T-cell (primary cell): Measurements from ENCODE around the gene NFIX. TPM values are rescaled to one million over a fixed set of nuclear protein-coding genes. Genes with fewer than 3 reads are reported as not detected.
A peak's percentile ranks its signal among the peaks of the same experiment; 100 is the strongest.

Experiments used
- ATAC-seq, 4 experiments: fragments of 200-7000 bp in 3 of 4; fragments of 150-1000 bp in 1 of 4; cut with Tn5 transposase; replicated peaks in 1 of 4; 1 replicate in 3 of 4; 2 replicates in 1 of 4; pipeline ENCODE4 v1.10.0; 2021; ENCODE audit warnings: moderate library complexity in 3 of 4, mild to moderate bottlenecking in 2 of 4, moderate number of reproducible peaks in 1 of 4
- CTCF ChIA-PET, 2 donors: fragments of 300-600 bp; sonication (Branson Sonifier 250); formaldehyde crosslinking; loops; one replicate each; lab custom pipeline; 2022; ENCODE audit warnings: antibody characterized with exemption in 2 of 2; lab: Charles Lee
- POLR2A ChIA-PET, 2 donors: fragments of 300-600 bp; sonication (Branson Sonifier 250); formaldehyde crosslinking; loops; one replicate each; lab custom pipeline; 2022; ENCODE audit warnings: antibody characterized with exemption in 2 of 2; lab: Charles Lee
- DNase-seq, 35 experiments: peaks; one replicate each; pipeline versions ENCODE4 v3.0.0 to v3.0.0-alpha.2; 2013 to 2023
- H3K27ac ChIP-seq: one replicate; pipeline ENCODE4 v1.5.1; 2013; ENCODE audit warnings: low read length
- H3K27me3 ChIP-seq, 2 experiments: replicated peaks in 1 of 2; 1 replicate in 1 of 2; 2 replicates in 1 of 2; pipeline versions ENCODE4 v1.6.1 to v1.7.0; 2013; ENCODE audit warnings: low read length in 1 of 2, mixed read lengths in 1 of 2; ENCODE audit not compliant: control insufficient read depth in 2 of 2, insufficient read depth in 2 of 2; ENCODE audit errors: extremely low read depth in 1 of 2
- H3K36me3 ChIP-seq, 2 donors: 1 replicate in 1 of 2; 2 replicates in 1 of 2; pipeline versions ENCODE4 v1.6.1 to v1.7.0; 2013; ENCODE audit warnings: low read length in 1 of 2; ENCODE audit not compliant: control insufficient read depth in 2 of 2, insufficient read depth in 1 of 2; ENCODE audit errors: extremely low read depth in 1 of 2
- H3K4me1 ChIP-seq, 2 experiments: 1 replicate in 1 of 2; 2 replicates in 1 of 2; pipeline versions ENCODE4 v1.6.1 to v1.7.0; 2013; ENCODE audit warnings: low read length in 2 of 2, mixed read lengths in 1 of 2; ENCODE audit not compliant: insufficient read depth in 2 of 2, control insufficient read depth in 1 of 2; ENCODE audit errors: extremely low read depth in 1 of 2
- H3K4me3 ChIP-seq, 2 donors: 1 replicate in 1 of 2; 2 replicates in 1 of 2; pipeline versions ENCODE4 v1.5.1 to v1.7.0; 2013; ENCODE audit warnings: mild to moderate bottlenecking in 2 of 2, low read length in 1 of 2, moderate library complexity in 1 of 2; ENCODE audit not compliant: control insufficient read depth in 1 of 2; ENCODE audit errors: extremely low read depth in 1 of 2
- H3K9me3 ChIP-seq: 2 replicates; pipeline ENCODE4 v1.7.0; 2013
- H3K27ac Mint-ChIP-seq, 2 donors: one replicate each; pipeline ENCODE4 v1.8.0; 2020 to 2021; ENCODE audit warnings: mild to moderate bottlenecking in 2 of 2, mixed read lengths in 2 of 2
- H3K27me3 Mint-ChIP-seq, 2 donors: one replicate each; pipeline ENCODE4 v1.8.0; 2021 to 2022; ENCODE audit warnings: mixed read lengths in 2 of 2
- H3K36me3 Mint-ChIP-seq: one replicate; pipeline ENCODE4 v1.8.0; 2021; ENCODE audit warnings: mixed read lengths
- H3K4me1 Mint-ChIP-seq, 3 donors: one replicate each; pipeline ENCODE4 v1.8.0; 2020 to 2022; ENCODE audit warnings: mixed read lengths in 3 of 3, mild to moderate bottlenecking in 1 of 3
- H3K4me3 Mint-ChIP-seq, 3 donors: one replicate each; pipeline ENCODE4 v1.8.0; 2020 to 2022; ENCODE audit warnings: mild to moderate bottlenecking in 3 of 3, mixed read lengths in 3 of 3, moderate library complexity in 3 of 3
- H3K9me3 Mint-ChIP-seq, 3 donors: one replicate each; pipeline ENCODE4 v1.8.0; 2020 to 2022; ENCODE audit warnings: mixed read lengths in 3 of 3
- WGBS: methylation state at CpG from one replicate; pipeline ENCODE4 v1.1.5; 2013; ENCODE audit warnings: missing lambda C conversion rate; ENCODE audit not compliant: insufficient coverage; 5-methylcytosine and 5-hydroxymethylcytosine counted together
- total RNA-seq, 35 experiments: library from RNA in 6 of 35; stranded (reverse) in 6 of 35; fragments of 120-200 nt in 1 of 35; gene quantifications; one replicate each; pipeline versions ENCODE4 v1.2.1 to v1.2.4 and lab custom pipeline; 2013 to 2026

NFIX gene
- total RNA-seq, 5 donors from 2014 or later (not counting 1 experiment from before 2014, with no cell fraction given), result 3.9 to 6.6 (median 6.3) TPM

DNA sequence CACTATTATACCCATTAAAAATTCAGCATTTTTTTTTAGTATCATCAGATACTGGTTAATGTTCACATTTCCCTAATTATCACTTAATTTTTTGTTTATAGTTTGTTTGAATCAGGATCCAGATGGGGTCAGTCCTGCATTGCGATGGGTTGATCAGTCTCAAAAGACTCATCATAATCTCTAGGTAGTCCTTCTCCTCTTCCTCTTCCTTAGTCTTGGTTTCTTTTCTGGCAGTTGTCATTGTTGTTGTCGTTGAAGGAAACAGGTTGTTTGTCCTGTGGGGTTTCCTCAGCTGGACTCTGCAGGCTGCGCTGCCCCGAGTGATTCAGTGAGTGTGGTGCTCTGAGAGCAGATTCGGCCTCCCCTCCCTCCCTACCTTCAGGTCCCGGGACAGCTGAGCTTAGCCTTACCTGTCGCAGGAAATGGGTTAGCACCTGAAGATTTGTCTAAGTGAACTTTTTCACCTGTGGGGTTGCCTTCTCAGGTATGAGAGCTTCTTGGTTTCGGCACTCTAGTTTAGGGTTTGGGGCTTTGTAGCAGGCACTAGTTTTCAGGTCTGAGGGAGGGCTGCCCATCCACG lies 34.1 kb downstream of the NFIX start:
- no peak overlapping the region for H3K4me3 ChIP-seq
- POLR2A ChIA-PET, result no interaction called here
- no peak overlapping the region for H3K27ac Mint-ChIP-seq

DNA sequence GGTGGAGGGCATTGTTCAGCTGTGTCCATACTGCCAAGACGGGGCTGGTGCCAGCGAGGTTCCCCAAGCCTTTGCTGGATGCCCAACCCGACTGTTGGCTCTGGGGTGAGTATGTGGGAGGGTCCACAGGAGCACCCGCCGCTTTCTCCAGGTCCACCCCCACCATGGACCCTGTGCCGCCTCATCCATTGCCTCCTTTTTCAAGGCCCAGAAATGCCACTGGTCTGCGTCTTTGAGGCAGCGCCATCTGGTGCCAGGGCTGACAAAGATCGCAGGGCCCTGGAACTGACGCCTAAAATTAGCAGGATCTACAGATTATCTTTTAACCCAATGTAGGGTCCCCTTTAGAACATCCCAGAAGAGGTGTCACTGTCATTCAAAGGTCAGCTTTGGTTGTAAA lies 34.6 kb downstream of the NFIX start:
- CTCF ChIA-PET, result no interaction called here
- H3K4me1 Mint-ChIP-seq, result peaks cover 2 to 6% (median 6%) of the 10 kb centered on the region in 3 donors
- no peaks in the 10 kb centered on the region for H3K9me3 ChIP-seq
- H3K27me3 Mint-ChIP-seq, result peaks cover 17 to 19% of the 10 kb centered on the region in 2 donors
- H3K36me3 ChIP-seq, result no peaks in the 10 kb centered on the region
- no peak overlapping the region for H3K4me3 Mint-ChIP-seq
- H3K9me3 Mint-ChIP-seq, result no peaks in the 10 kb centered on the region
- POLR2A ChIA-PET, result no interaction called here
- WGBS, result 81% methylated on average over 6 of the region's 10 CpGs
- ATAC-seq (no peak), DNase-seq (peak in 1 of 35 experiments; percentile 26)
- no peak overlapping the region for H3K4me3 ChIP-seq
- peaks cover 0 to 3% of the 10 kb centered on the region in 2 experiments for H3K4me1 ChIP-seq
- no peak overlapping the region for H3K27ac Mint-ChIP-seq
- H3K27me3 ChIP-seq, result peaks cover 0 to 52% of the 10 kb centered on the region in 2 experiments
- peaks cover 15% of the 10 kb centered on the region for H3K36me3 Mint-ChIP-seq
- no peak overlapping the region for H3K27ac ChIP-seq

More for the DNA sequence above, 34.1 kb downstream of the NFIX start:
- peaks cover 18% of the 10 kb centered on the region for H3K36me3 Mint-ChIP-seq
- Histone ChIP-seq H3K9me3 (no peaks in the 10 kb centered on the region), H3K36me3 (no peaks in the 10 kb centered on the region), H3K4me1 (peaks cover 0 to 8% of the 10 kb centered on the region in 2 experiments), H3K27ac (no peak overlapping the region), H3K27me3 (peaks cover 0 to 57% of the 10 kb centered on the region in 2 experiments)
- 93% methylated on average over 2 of the region's 9 CpGs for WGBS
- H3K27me3 Mint-ChIP-seq, result peaks cover 22 to 23% of the 10 kb centered on the region in 2 donors
- H3K9me3 Mint-ChIP-seq, result no peaks in the 10 kb centered on the region
- DNase-seq (no peak), ATAC-seq (no peak)
- no peak overlapping the region for H3K4me3 Mint-ChIP-seq
- CTCF ChIA-PET, result interaction anchor here in 1 of 2 donors (0.8 to 1.1 kb wide), 2 partner anchors 32 to 52 kb away, joined by 3 to 6 read pairs; no protein-coding TSS in a partner anchor
- peaks cover 7 to 10% (median 10%) of the 10 kb centered on the region in 3 donors for H3K4me1 Mint-ChIP-seq

DNA sequence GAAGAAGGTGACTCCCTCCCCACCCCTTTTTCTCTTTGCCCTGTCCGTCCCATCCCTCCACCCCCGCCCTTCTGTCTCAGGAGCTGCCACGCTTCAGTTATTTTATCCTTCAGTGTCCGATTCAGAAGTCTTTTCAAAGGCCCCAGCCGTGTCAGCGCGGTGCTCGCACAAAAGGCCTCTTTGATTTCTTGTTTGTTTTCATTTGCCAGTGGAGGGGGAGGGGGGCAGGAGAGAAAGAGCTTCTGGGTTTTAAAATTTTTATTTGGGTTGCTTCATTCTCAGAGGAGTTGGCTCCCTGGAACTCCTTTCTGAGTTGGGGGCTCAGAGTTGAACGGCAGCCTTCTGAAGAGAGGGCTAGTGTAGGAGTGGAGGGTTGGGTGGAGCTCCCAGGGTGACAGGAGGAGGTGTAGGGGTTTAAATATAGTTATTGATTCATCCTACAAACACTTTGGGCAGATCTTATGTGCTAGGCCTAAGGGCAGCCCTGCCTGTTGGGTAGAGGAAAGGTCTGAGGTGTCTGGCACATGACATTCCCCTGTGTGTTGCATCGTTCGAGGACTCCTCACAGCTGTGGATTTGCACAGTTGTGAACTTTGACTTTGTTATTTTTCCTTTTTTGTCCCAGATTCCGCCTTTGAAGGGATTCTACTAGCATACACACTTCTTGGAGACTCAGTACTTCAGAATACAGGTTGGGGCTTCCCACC lies 36.8 kb downstream of the NFIX start:
- peaks cover 0 to 3% of the 10 kb centered on the region in 2 experiments for H3K4me1 ChIP-seq
- H3K4me3 ChIP-seq, result no peak overlapping the region
- WGBS, result 89% methylated on average over 7 of the region's 12 CpGs
- DNase-seq (no peak), ATAC-seq (no peak)
- Mint-ChIP-seq H3K27me3 (no peaks in the 10 kb centered on the region), H3K27ac (no peak overlapping the region), H3K9me3 (no peaks in the 10 kb centered on the region), H3K4me3 (no peak overlapping the region), H3K4me1 (peaks cover 0 to 1% (median 0%) of the 10 kb centered on the region in 3 donors), H3K36me3 (no peaks in the 10 kb centered on the region)
- CTCF ChIA-PET, result interaction anchor here (0.5 to 0.7 kb wide), 3 partner anchors 29 to 1500 kb away, joined by 4 to 7 read pairs (median 7); no protein-coding TSS in a partner anchor
- H3K27me3 ChIP-seq, result peaks cover 0 to 38% of the 10 kb centered on the region in 2 experiments
- H3K9me3 ChIP-seq, result no peaks in the 10 kb centered on the region
- no peak overlapping the region for H3K27ac ChIP-seq
- no peaks in the 10 kb centered on the region for H3K36me3 ChIP-seq
- POLR2A ChIA-PET, result interaction anchor here in 1 of 2 donors (0.6 kb wide), 1 partner anchor 64 kb away, joined by 5 read pairs; no protein-coding TSS in a partner anchor

DNA sequence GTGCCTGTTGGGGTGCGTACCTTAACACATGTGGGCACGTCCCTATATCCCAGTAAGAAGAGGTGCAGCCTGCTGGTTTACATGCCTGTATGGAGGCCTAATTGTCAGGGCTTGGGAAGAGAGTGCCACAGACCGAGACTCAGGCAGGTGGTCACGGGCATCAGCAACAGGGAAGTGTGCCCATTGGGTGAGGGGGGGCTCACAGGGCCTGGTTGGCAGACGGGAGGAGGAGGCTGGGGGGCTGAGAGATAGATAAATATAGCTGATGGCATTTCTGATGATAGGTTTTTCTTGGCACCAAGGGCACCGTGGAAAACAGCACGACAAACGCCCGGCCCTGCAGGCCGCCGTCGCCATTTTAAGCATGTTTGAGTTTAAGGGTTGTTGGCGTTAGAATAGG lies 37.6 kb downstream of the NFIX start:
- Histone ChIP-seq H3K4me3 (no peak overlapping the region), H3K4me1 (peaks cover 0 to 3% of the 10 kb centered on the region in 2 experiments), H3K27me3 (peaks cover 0 to 30% of the 10 kb centered on the region in 2 experiments), H3K27ac (no peak overlapping the region), H3K9me3 (no peaks in the 10 kb centered on the region), H3K36me3 (no peaks in the 10 kb centered on the region)
- Mint-ChIP-seq H3K4me3 (no peak overlapping the region), H3K36me3 (no peaks in the 10 kb centered on the region), H3K4me1 (peaks cover 0 to 1% (median 0%) of the 10 kb centered on the region in 3 donors), H3K9me3 (no peaks in the 10 kb centered on the region), H3K27me3 (no peaks in the 10 kb centered on the region), H3K27ac (no peak overlapping the region)
- no peak for ATAC-seq
- 92% methylated on average over 10 of the region's 13 CpGs for WGBS
- DNase-seq, result no peak
- ChIA-PET CTCF (interaction anchor here in 1 of 2 donors (1.6 to 1.7 kb wide), 2 partner anchors 11 to 28 kb away, joined by 5 to 12 read pairs; no protein-coding TSS in a partner anchor), POLR2A (interaction anchor here in 1 of 2 donors (0.6 kb wide), 1 partner anchor 47 kb away, joined by 3 read pairs; no protein-coding TSS in a partner anchor)

DNA sequence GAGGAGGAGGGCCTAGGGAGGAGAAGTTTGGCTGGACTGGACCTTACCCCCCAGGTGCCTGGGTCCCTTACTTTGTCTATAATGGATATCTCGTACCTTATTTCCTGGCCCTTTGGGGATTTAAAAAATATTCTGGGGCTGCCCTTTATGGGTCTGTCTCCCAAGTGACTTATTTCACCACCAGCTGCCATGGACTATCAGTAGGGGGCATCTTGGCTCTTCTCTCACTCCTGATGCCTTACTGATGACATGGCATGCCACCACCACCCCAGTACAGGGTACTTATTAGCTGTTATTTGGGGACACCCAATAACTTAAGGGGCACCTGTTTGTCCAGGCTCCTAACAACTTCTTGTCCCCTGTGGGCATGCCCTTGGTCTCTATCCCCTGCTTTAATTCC lies 38.0 kb downstream of the NFIX start:
- H3K27ac ChIP-seq, result no peak overlapping the region
- no peaks in the 10 kb centered on the region for H3K36me3 Mint-ChIP-seq
- ATAC-seq, result no peak
- no peaks in the 10 kb centered on the region for H3K36me3 ChIP-seq
- no peak overlapping the region for H3K27ac Mint-ChIP-seq
- no peaks in the 10 kb centered on the region for H3K9me3 Mint-ChIP-seq
- H3K4me1 Mint-ChIP-seq, result peaks cover 0 to 1% (median 0%) of the 10 kb centered on the region in 3 donors
- H3K4me3 Mint-ChIP-seq, result no peak overlapping the region
- peaks cover 0 to 28% of the 10 kb centered on the region in 2 experiments for H3K27me3 ChIP-seq
- CTCF ChIA-PET, result interaction anchor here (0.6 to 1.7 kb wide), 7 partner anchors 10 to 56 kb away, joined by 3 to 12 read pairs (median 3); no protein-coding TSS in a partner anchor
- H3K4me1 ChIP-seq, result peaks cover 0 to 3% of the 10 kb centered on the region in 2 experiments
- H3K27me3 Mint-ChIP-seq, result no peaks in the 10 kb centered on the region
- no peak overlapping the region for H3K4me3 ChIP-seq
- POLR2A ChIA-PET, result interaction anchor here in 1 of 2 donors (0.6 kb wide), 1 partner anchor 47 kb away, joined by 3 read pairs; no protein-coding TSS in a partner anchor
- no peaks in the 10 kb centered on the region for H3K9me3 ChIP-seq
- peak in 1 of 35 experiments; percentile 25 for DNase-seq
- WGBS, result 80% methylated on average over 1 of the region's 1 CpG
